Stromal cell of bone marrow (primary cell): Measurements from ENCODE around the gene DCBLD2.

Source experiments
- DNase-seq: peaks from one replicate; pipeline ENCODE4 v3.0.0-alpha.2; 2012; ENCODE audit warnings: low read depth

Gene DCBLD2

DNA sequence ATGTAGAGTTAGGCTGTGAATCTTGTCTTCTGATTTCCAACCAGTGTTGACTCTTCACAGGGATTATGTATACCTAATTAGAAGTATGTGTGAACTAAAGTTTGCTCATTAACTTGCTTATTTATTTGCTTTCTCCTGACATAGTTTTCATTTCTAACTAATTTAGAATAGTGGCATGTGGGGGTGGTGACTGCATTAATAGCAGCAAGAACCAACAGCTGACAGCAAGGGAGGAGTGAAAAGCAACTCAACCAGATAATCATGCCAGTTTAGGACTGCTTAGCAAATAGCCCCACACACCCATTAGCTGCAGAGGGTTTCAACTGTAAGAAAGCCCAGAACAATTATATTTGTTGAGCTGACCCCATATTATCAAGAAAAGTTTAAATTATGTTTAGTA, 134.6 kb downstream of the DCBLD2 start:
- no peak for DNase-seq

DNA sequence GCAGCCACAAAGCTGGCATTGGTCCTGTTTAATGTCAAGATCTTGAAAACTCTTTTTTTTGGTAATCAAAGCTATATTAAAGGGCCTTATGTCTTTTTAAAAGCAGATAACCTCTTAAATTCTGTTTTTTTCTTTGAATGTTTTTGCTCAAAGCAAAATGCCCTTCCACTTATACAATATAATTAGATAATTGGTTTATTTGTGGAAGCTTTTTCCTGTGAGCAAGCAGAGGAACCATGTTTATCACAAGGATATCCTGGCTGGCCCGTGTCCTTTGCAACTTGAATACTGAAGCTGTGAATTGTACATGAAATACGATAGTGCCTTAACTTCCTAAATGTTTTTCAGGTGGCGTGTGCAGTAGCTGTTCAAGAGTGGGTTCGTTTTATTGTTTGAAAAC, 135.8 kb downstream of the DCBLD2 start:
- no peak for DNase-seq

DNA sequence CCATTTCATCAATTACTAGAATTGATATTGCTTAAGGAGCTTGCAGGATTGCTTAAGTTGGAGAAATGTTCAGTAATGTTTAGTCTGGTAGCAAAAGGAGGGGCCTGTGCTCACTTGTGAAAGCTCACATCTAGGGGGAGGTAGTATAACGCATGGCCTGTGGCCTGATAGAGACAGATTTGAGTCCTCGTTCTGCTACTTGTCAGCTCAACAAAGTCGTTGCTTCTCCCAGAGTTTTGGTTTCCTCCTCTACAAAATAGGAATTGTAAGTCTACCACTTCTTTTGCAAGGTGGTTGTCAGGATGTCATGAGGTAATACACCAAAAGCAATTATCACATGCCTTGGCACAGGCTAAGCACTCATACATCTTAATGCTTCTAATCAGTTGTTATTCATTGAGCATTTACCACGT, 137.0 kb downstream of the DCBLD2 start:
- no peak for DNase-seq

DNA sequence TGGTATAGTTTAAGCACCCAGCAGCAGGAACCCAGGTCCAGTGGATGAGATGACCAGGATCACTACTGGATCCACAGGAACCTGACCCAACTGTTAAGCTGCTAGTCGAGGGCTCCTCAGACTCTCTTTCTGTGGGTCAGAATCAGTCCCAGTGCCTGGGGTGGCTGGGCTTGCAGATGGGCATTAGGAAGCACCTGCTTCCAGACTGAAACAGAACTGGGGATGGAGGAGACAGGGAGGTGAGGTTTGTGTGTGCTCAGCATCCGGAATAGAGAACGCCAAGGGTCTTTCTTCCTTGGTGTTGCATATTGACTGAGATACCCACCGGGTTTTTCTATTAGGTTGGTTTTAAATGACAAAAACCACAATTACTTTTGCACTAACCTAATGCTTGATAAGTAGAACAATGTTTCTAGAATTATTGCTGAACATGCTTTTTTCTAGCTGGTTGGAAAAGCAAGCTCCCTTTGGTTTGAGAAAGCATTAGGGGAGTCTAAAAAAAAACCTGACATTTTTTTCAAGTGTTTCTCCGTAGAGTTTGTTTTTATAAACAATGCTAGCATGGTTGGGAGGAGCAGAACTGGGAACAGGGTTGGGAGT, 137.6 kb downstream of the DCBLD2 start:
- no peak for DNase-seq

DNA sequence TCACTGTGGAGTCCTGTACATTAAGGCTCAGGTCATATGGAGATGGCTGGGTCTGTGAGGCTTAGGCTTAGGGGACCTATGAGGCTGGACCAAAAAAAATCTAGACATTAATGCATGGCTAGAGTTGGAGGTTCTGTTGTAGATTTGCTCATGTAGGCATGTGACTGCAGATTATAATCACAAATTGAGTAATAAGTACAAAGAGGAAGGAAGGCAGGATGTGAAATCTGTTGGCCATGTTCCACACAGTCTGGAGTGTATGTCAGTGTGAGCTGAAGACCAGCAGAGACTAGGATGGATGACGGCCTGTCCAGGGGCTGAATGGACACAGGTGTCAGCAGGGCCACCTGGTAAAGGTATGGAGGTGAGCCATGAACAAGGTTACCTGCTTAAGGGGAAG, 138.4 kb downstream of the DCBLD2 start, which contains the start of gene ST3GAL6:
ST3GAL6 (plus strand) TSS at position 265 of the 400 bp plus-strand sequence. CDS start 5,101 bp downstream, outside the sequence.
- no peak for DNase-seq

DNA sequence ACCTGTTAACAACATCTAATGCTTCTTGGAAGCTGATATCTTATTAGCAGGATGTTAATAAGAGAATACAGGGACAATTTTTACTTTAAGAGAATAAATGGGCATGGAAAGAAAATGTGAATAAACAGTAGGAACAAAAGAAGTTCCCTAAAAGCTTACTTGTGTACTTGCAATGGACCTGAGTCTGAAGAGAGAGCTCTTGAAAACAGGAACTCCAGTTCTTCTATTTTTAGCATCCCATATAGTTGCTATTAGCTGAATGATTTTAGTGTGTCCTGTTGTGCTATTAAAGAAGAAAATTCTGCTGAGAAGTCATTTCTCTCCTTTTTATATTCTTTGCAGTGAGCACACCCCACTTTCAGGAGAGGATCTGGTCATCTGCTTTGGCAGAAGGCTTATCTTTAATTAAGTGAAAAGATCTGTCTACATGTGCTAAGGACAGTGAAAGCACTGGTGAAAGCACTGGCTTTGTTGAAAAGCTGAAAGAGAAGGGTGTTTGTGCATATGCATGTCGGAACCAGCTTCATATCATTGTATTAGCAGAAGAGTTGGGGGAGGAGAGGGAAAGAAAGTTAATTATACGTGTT, 139.8 kb downstream of the DCBLD2 start:
- DNase-seq: no peak

DNA sequence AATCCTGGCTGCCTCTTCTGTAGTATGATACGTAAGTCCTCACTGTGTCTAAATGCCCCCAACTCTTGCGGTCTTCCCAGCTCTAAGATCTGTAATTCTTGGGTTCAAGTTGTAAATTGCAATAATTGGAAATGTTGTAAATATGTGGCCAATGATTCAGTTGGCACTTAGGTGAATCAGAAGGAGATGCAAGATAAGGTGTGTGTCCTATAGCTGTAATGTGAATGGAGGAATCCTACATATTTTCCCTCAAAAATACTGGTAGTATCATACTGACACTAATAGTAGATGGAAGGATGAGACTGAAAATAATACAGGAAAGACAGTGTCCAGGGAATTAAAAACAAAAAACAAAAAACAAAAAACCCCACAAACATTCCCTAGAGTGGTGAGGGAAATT, 141.9 kb downstream of the DCBLD2 start:
- no peak for DNase-seq

DNA sequence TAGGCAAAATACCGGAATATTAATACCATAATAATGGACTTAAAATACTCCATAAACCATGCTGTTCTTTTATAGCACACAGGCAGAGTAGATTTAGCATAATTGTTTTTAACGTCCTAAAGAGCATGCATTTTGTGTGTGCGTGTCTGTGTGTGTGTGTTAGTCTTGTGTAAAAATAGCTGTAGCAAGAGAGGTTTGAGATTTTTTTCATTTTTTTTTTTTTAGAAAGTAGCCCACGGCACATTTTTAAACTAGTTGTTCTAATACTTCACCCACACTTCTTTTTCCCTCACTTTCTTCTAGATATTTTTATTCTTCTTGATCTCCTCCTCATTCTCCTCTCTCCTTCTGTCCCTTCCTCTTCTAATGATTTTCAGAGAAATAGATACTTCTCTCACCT, 145.9 kb downstream of the DCBLD2 start:
- no peak for DNase-seq

DNA sequence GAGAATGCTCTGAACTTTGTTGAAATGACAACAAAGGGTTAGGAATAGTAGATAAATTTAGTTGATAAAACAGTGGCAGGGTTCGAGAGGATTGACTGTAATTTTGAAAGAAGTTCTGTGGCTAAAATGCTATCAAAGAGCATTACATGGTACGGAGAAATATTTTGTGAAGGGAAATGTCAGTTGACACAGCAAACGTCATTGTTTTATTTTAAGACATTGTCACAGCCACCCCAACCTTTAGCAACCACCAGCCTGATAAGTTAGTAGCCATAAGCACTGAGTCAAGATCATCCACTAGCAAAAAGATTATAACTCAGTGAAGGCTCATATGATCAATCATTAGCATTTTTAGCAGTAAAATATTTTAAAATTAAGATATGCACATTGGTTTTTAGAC, 147.0 kb downstream of the DCBLD2 start:
- DNase-seq: no peak

DNA sequence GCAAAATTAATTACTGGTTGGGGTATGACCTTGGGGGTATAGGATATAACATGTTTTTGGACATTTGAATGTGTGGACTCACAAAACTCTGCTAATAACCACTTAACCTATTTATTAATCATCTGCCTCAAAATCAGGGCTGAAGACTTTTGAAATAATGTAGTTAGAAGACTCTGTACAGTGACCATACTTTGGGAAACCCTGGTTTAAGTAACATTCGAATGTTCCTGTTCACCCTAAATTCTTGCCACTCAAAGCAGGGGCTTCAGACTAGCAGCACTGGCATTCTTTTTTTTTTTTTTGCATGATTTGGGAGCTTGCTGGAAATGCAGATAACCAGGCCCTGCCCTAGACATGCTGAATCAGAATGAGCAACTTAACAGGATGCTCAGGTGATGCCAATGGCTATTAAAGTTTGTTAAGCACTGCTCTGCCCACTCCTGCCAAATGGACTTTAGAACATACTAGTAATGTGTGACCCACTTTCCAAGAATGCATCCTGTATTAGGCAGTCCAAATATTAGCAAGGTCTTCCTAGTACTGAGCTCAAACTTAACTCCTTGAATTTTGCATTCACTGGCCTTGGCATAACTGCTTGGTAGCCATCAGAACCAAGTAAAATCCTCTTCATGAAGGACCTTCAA, 151.1 kb downstream of the DCBLD2 start:
- no peak for DNase-seq

DNA sequence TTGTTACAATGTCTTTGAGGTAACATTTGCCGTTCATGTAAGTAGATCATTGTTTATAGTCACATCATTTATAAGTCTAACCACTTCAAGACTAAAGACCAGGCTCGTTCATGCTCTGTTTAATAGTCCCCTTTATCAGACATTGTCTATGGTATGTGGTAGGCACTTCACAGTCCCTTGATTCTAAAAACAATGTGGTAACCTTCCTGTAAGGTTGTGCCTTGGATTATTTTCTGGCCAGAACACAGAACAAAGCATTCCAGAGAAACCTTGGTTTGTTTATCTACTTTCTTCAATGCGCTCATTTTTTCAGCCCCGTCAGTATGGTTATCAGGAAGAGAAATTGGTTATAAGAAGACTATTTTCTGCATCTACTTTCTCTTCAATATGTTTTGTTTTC, 154.6 kb downstream of the DCBLD2 start:
- DNase-seq: no peak

DNA sequence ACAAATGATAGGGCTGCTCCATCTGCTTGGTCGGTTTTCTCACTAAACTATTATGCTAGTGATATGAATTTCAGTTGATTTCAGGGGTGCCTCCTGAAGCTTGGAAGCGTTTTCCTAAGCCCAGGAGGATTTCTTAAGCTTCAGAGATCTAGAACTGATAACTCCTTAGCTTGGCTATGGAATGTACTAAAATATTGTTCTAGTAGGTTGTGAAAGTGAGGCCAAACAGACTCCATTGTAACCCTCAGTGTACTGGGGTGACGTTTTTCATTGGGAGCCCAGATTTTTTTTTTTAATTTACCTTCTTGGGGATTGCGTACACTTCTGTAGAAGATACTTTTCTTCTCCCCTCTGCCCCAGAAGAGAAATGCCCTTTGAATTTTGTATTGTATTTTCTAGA, 155.4 kb downstream of the DCBLD2 start:
- no peak for DNase-seq
